SK-N-SH (cell line): ENCODE measurements around the gene LRRC3C.

Experiments
- CTCF ChIP-seq: fragments of 200-600 bp; sonication (generic); IDR thresholded peaks from 2 replicates; pipeline ENCODE4 v1.6.1; 2017; ENCODE audit warnings: antibody characterized with exemption, mild to moderate bottlenecking, moderate library complexity
- POLR2AphosphoS5 ChIP-seq: IDR thresholded peaks from 2 replicates; pipeline ENCODE4 v1.6.1; 2012; ENCODE audit warnings: low read depth, low read length
- RAD21 ChIP-seq: IDR thresholded peaks from 2 replicates; pipeline ENCODE4 v1.6.1; 2012; ENCODE audit warnings: mild to moderate bottlenecking, low read length
- TAF1 ChIP-seq: IDR thresholded peaks from 2 replicates; pipeline ENCODE4 v1.6.1; 2012; ENCODE audit warnings: low read depth, mild to moderate bottlenecking, low read length, moderate library complexity, borderline replicate concordance

DNA sequence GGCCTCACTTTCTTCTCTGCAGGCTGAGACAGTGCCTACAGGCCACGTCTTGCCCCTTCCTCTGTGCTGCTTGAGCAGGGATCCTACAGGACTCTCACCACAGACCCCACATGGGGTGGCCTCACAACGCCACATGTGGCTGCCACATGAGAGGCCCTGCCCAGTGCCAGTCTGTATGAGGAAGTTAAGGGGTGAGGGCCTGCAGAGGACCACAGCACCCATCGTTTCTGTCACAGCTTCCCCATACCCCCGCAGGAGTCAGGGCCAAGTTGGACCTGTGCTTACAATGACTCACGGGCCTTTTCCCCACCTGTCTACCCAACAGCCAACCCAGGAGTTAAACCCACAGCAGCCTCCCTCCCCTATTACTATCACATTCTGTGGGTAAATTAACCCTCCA lies 6.2 kb upstream of the LRRC3C start:
- TF ChIP-seq CTCF (no peak), RAD21 (no peak), TAF1 (no peak), POLR2AphosphoS5 (no peak)
